Measurements from ENCODE around the gene CADM2.

Gene CADM2

GRCh38 chr3:85862893-85863455 is 904.2 kb downstream of the CADM2 start:
- no peak for DNase-seq (ENCODE audit: low read depth)
- H3K4me3 ChIP-seq (ENCODE audit: control insufficient read depth, low read depth, low read length) = no peak overlapping the region
- no peak for TF ChIP-seq CTCF (conservative IDR thresholded peaks at IDR 0.05; ENCODE audit: control insufficient read depth, insufficient read depth, low read depth, low read length)

- no peak overlapping the region for H3K4me3 ChIP-seq (ENCODE audit: control insufficient read depth, low read depth, low read length)
- no peak for TF ChIP-seq CTCF (conservative IDR thresholded peaks at IDR 0.05; ENCODE audit: control insufficient read depth, insufficient read depth, low read depth, low read length)
- no peak for DNase-seq (ENCODE audit: low read depth)
Observed at GRCh38 chr3:85864896-85865295, 906.1 kb downstream of the CADM2 start.

- no peak for DNase-seq (ENCODE audit: low read depth)
- H3K4me3 ChIP-seq (ENCODE audit: control insufficient read depth, low read depth, low read length) = no peak overlapping the region
- no peak for TF ChIP-seq CTCF (conservative IDR thresholded peaks at IDR 0.05; ENCODE audit: control insufficient read depth, insufficient read depth, low read depth, low read length)
Observed at GRCh38 chr3:85867072-85867471, 908.3 kb downstream of the CADM2 start.

- DNase-seq (ENCODE audit: low read depth) = no peak
- TF ChIP-seq CTCF (conservative IDR thresholded peaks at IDR 0.05; ENCODE audit: control insufficient read depth, insufficient read depth, low read depth, low read length) = no peak
- no peak overlapping the region for H3K4me3 ChIP-seq (ENCODE audit: control insufficient read depth, low read depth, low read length)
Observed at GRCh38 chr3:85875589-85875988, 916.8 kb downstream of the CADM2 start.

- H3K4me3 ChIP-seq (ENCODE audit: control insufficient read depth, low read depth, low read length) = no peak overlapping the region
- no peak for TF ChIP-seq CTCF (conservative IDR thresholded peaks at IDR 0.05; ENCODE audit: control insufficient read depth, insufficient read depth, low read depth, low read length)
- DNase-seq (ENCODE audit: low read depth) = no peak
Observed at GRCh38 chr3:85877631-85878030, 918.8 kb downstream of the CADM2 start.

- no peak for TF ChIP-seq CTCF (conservative IDR thresholded peaks at IDR 0.05; ENCODE audit: control insufficient read depth, insufficient read depth, low read depth, low read length)
- no peak overlapping the region for H3K4me3 ChIP-seq (ENCODE audit: control insufficient read depth, low read depth, low read length)
- no peak for DNase-seq (ENCODE audit: low read depth)
Observed at GRCh38 chr3:85881833-85882393, 923.1 kb downstream of the CADM2 start.

Measured in fibroblast of mammary gland (primary cell).